ENCODE measurements around the gene IPO5. TPM values are rescaled to one million over a fixed set of nuclear protein-coding genes. Genes with fewer than 3 reads are reported as not detected.

The IPO5 gene
- total RNA-seq, 1 donor from 2014 or later, result 154 TPM

DNA sequence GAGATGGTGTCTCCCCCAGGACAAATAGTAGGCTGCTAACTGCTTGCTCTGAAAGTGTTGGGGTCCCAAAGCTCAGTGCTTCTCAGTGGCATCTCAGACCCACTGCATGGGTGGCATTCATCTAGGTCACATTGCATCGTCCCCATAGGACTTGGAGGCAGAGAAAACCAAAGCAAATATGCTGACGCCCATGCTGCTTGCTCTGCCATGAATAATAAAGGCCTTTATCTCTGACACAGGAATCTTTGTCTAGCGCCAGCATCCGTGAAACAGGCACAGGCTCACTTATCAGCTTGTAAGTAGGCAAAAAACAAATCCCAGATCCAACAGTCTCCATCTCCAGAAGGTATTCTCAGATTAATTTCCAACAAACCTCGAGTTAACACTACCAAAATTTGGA, 18.9 kb upstream of the IPO5 start:
- no peaks in the 10 kb centered on the region for H4K20me1 ChIP-seq (ENCODE audit: insufficient read depth, low read length)
- no peaks in the 10 kb centered on the region for H3K79me2 ChIP-seq (ENCODE audit: insufficient read depth, low read length)
- H3K9me3 ChIP-seq (ENCODE audit: insufficient read depth, low read depth, low read length), result no peaks in the 10 kb centered on the region
- no peak for FAIRE-seq
- H3K27me3 Mint-ChIP-seq (ENCODE audit: low read depth, unreplicated experiment), result no peaks in the 10 kb centered on the region
- H3K27ac Mint-ChIP-seq (ENCODE audit: unreplicated experiment), result no peak overlapping the region
- H3K36me3 Mint-ChIP-seq (ENCODE audit: low read depth, unreplicated experiment), result no peaks in the 10 kb centered on the region
- H3K4me1 ChIP-seq (ENCODE audit: insufficient read depth, low read length), result no peaks in the 10 kb centered on the region
- H3K27me3 ChIP-seq (ENCODE audit: insufficient read depth, low read length), result no peaks in the 10 kb centered on the region
- no peak overlapping the region for H3K4me2 ChIP-seq (ENCODE audit: low read length)
- no peak for TF ChIP-seq EZH2 (IDR thresholded peaks at IDR 0.05; ENCODE audit: insufficient read depth, low read length)
- TF ChIP-seq, protein P1, sequence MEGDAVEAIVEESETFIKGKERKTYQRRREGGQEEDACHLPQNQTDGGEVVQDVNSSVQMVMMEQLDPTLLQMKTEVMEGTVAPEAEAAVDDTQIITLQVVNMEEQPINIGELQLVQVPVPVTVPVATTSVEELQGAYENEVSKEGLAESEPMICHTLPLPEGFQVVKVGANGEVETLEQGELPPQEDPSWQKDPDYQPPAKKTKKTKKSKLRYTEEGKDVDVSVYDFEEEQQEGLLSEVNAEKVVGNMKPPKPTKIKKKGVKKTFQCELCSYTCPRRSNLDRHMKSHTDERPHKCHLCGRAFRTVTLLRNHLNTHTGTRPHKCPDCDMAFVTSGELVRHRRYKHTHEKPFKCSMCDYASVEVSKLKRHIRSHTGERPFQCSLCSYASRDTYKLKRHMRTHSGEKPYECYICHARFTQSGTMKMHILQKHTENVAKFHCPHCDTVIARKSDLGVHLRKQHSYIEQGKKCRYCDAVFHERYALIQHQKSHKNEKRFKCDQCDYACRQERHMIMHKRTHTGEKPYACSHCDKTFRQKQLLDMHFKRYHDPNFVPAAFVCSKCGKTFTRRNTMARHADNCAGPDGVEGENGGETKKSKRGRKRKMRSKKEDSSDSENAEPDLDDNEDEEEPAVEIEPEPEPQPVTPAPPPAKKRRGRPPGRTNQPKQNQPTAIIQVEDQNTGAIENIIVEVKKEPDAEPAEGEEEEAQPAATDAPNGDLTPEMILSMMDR (IDR thresholded peaks at IDR 0.05; ENCODE audit: insufficient read depth, low read depth, low read length), result no peak
- no peak overlapping the region for H2AFZ ChIP-seq (ENCODE audit: low read depth, low read length)
- DNase-seq (ENCODE audit: low read depth), result peak; percentile 42
- H3K36me3 ChIP-seq (ENCODE audit: insufficient read depth, low read length), result no peaks in the 10 kb centered on the region
- no peak overlapping the region for H3K9ac ChIP-seq (ENCODE audit: low read length)
- no peaks in the 10 kb centered on the region for H3K9me3 Mint-ChIP-seq (ENCODE audit: unreplicated experiment)
- H3K4me3 ChIP-seq (ENCODE audit: insufficient read depth, low read depth, low read length), result no peak overlapping the region
- no peaks in the 10 kb centered on the region for H3K4me1 Mint-ChIP-seq (ENCODE audit: low read depth, unreplicated experiment)
- H3K27ac ChIP-seq (ENCODE audit: low read depth, low read length), result no peak overlapping the region
- no peak overlapping the region for H3K4me3 Mint-ChIP-seq (ENCODE audit: unreplicated experiment)

DNA sequence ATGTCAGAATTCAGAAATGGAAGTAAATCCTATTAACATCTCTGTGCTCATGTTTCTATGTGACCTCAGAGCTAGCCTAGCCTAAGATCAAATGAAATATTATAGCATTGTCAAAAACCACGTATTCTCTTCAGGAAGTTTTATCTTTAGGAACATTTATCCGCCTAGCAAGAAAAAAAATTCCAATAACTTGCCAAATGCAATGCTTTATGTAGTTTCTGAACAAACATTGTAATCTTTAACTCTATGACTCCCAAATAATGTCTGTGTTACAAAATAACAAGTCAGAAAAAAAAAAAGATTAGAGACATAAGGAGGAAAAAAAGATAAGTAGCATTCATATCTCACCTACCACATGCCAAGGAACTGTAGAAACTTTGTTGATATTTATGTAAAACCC, 18.4 kb upstream of the IPO5 start:
- no peak for DNase-seq (ENCODE audit: low read depth)

GRCh38 chr13:97936036-97936435, 17.4 kb upstream of the IPO5 start:
- no peaks in the 10 kb centered on the region for H3K9me3 ChIP-seq (ENCODE audit: insufficient read depth, low read depth, low read length)
- no peaks in the 10 kb centered on the region for H3K79me2 ChIP-seq (ENCODE audit: insufficient read depth, low read length)
- no peak for TF ChIP-seq EZH2 (IDR thresholded peaks at IDR 0.05; ENCODE audit: insufficient read depth, low read length)
- TF ChIP-seq, protein P1 (IDR thresholded peaks at IDR 0.05; ENCODE audit: insufficient read depth, low read depth, low read length), result no peak
- Mint-ChIP-seq H3K36me3 (ENCODE audit: low read depth, unreplicated experiment) (no peaks in the 10 kb centered on the region), H3K9me3 (ENCODE audit: unreplicated experiment) (no peaks in the 10 kb centered on the region), H3K27ac (ENCODE audit: unreplicated experiment) (no peak overlapping the region), H3K27me3 (ENCODE audit: low read depth, unreplicated experiment) (no peaks in the 10 kb centered on the region), H3K4me1 (ENCODE audit: low read depth, unreplicated experiment) (no peaks in the 10 kb centered on the region), H3K4me3 (ENCODE audit: unreplicated experiment) (no peak overlapping the region)
- no peaks in the 10 kb centered on the region for H3K27me3 ChIP-seq (ENCODE audit: insufficient read depth, low read length)
- H4K20me1 ChIP-seq (ENCODE audit: insufficient read depth, low read length), result no peaks in the 10 kb centered on the region
- DNase-seq (ENCODE audit: low read depth) (no peak), FAIRE-seq (no peak)
- H2AFZ ChIP-seq (ENCODE audit: low read depth, low read length), result no peak overlapping the region
- H3K4me1 ChIP-seq (ENCODE audit: insufficient read depth, low read length), result no peaks in the 10 kb centered on the region
- no peak overlapping the region for H3K9ac ChIP-seq (ENCODE audit: low read length)
- H3K27ac ChIP-seq (ENCODE audit: low read depth, low read length), result no peak overlapping the region
- no peak overlapping the region for H3K4me3 ChIP-seq (ENCODE audit: insufficient read depth, low read depth, low read length)
- H3K4me2 ChIP-seq (ENCODE audit: low read length), result no peak overlapping the region
- H3K36me3 ChIP-seq (ENCODE audit: insufficient read depth, low read length), result no peaks in the 10 kb centered on the region

More for the DNA sequence above, 18.4 kb upstream of the IPO5 start:
- Histone ChIP-seq H3K4me1 (ENCODE audit: insufficient read depth, low read length) (no peaks in the 10 kb centered on the region), H2AFZ (ENCODE audit: low read depth, low read length) (no peak overlapping the region), H3K27me3 (ENCODE audit: insufficient read depth, low read length) (no peaks in the 10 kb centered on the region), H3K79me2 (ENCODE audit: insufficient read depth, low read length) (no peaks in the 10 kb centered on the region), H4K20me1 (ENCODE audit: insufficient read depth, low read length) (no peaks in the 10 kb centered on the region), H3K4me2 (ENCODE audit: low read length) (no peak overlapping the region), H3K27ac (ENCODE audit: low read depth, low read length) (no peak overlapping the region), H3K9ac (ENCODE audit: low read length) (no peak overlapping the region), H3K36me3 (ENCODE audit: insufficient read depth, low read length) (no peaks in the 10 kb centered on the region), H3K4me3 (ENCODE audit: insufficient read depth, low read depth, low read length) (no peak overlapping the region), H3K9me3 (ENCODE audit: insufficient read depth, low read depth, low read length) (no peaks in the 10 kb centered on the region)
- Mint-ChIP-seq H3K27me3 (ENCODE audit: low read depth, unreplicated experiment) (no peaks in the 10 kb centered on the region), H3K4me1 (ENCODE audit: low read depth, unreplicated experiment) (no peaks in the 10 kb centered on the region), H3K4me3 (ENCODE audit: unreplicated experiment) (no peak overlapping the region), H3K27ac (ENCODE audit: unreplicated experiment) (no peak overlapping the region), H3K36me3 (ENCODE audit: low read depth, unreplicated experiment) (no peaks in the 10 kb centered on the region), H3K9me3 (ENCODE audit: unreplicated experiment) (no peaks in the 10 kb centered on the region)
- TF ChIP-seq, protein P1 (IDR thresholded peaks at IDR 0.05; ENCODE audit: insufficient read depth, low read depth, low read length), result no peak
- no peak for TF ChIP-seq EZH2 (IDR thresholded peaks at IDR 0.05; ENCODE audit: insufficient read depth, low read length)
- FAIRE-seq, result no peak

All from astrocyte (in vitro differentiated cells and primary cell).